Neutrophil (primary cell): ENCODE measurements around the gene SLC13A3.

Experiments used
- H3K27ac ChIP-seq: fragments of 200-600 bp; sonication (generic); 2 replicates; pipeline ENCODE4 v1.5.1; 2016; ENCODE audit warnings: mild to moderate bottlenecking, moderate library complexity
- H3K27me3 ChIP-seq: fragments of 200-600 bp; sonication (generic); 2 replicates; pipeline ENCODE4 v1.6.0; 2016; ENCODE audit warnings: mild to moderate bottlenecking
- H3K36me3 ChIP-seq: fragments of 200-600 bp; sonication (generic); 2 replicates; pipeline ENCODE4 v1.5.1; 2017
- H3K4me1 ChIP-seq, 2 experiments: fragments of 200-600 bp in 1 of 2; sonication (generic) in 1 of 2; 1 replicate in 1 of 2; 2 replicates in 1 of 2; pipeline versions ENCODE4 v1.5.1 to v1.6.1; 2013 to 2016; ENCODE audit warnings: low read depth in 1 of 2, low read length in 1 of 2, mild to moderate bottlenecking in 1 of 2, moderate library complexity in 1 of 2; ENCODE audit not compliant: control insufficient read depth in 1 of 2, insufficient read depth in 1 of 2
- H3K4me3 ChIP-seq, 2 experiments: fragments of 200-600 bp in 1 of 2; sonication (generic) in 1 of 2; 1 replicate in 1 of 2; 2 replicates in 1 of 2; pipeline ENCODE4 v1.5.1; 2013 to 2016; ENCODE audit warnings: low read depth in 1 of 2, low read length in 1 of 2, mild to moderate bottlenecking in 1 of 2, moderate library complexity in 1 of 2
- H3K9me3 ChIP-seq: fragments of 200-600 bp; sonication (generic); 2 replicates; pipeline ENCODE4 v1.5.1; 2016
- CTCF ChIP-seq: fragments of 200-600 bp; sonication (generic); IDR thresholded peaks from 2 replicates; pipeline ENCODE4 v1.5.1; 2016; ENCODE audit warnings: antibody characterized with exemption

Gene SLC13A3

GRCh38 chr20:46564241-46564957, 86.9 kb downstream of the SLC13A3 start:
- H3K9me3 ChIP-seq, result no peaks in the 10 kb centered on the region
- no peaks in the 10 kb centered on the region for H3K36me3 ChIP-seq
- no peak overlapping the region for H3K27ac ChIP-seq
- peaks cover 0 to 7% of the 10 kb centered on the region in 2 experiments for H3K4me1 ChIP-seq
- H3K4me3 ChIP-seq, result no peak overlapping the region
- peaks cover 9% of the 10 kb centered on the region for H3K27me3 ChIP-seq
- TF ChIP-seq CTCF, result no peak

- no peaks in the 10 kb centered on the region for H3K36me3 ChIP-seq
- H3K9me3 ChIP-seq, result no peaks in the 10 kb centered on the region
- peaks cover 9% of the 10 kb centered on the region for H3K27me3 ChIP-seq
- peaks cover 0 to 7% of the 10 kb centered on the region in 2 experiments for H3K4me1 ChIP-seq
- no peak overlapping the region for H3K4me3 ChIP-seq
- no peak for TF ChIP-seq CTCF
- H3K27ac ChIP-seq, result no peak overlapping the region
These were observed 87.4 kb downstream of the SLC13A3 start for GRCh38 chr20:46563860-46564221.

- Histone ChIP-seq H3K4me1 (peaks cover 0 to 7% of the 10 kb centered on the region in 2 experiments), H3K27ac (no peak overlapping the region), H3K36me3 (no peaks in the 10 kb centered on the region), H3K4me3 (no peak overlapping the region), H3K27me3 (peaks cover 4% of the 10 kb centered on the region), H3K9me3 (no peaks in the 10 kb centered on the region)
- no peak for TF ChIP-seq CTCF
These were observed 87.9 kb downstream of the SLC13A3 start for GRCh38 chr20:46563170-46563859.

GRCh38 chr20:46562373-46563169, 88.7 kb downstream of the SLC13A3 start:
- Histone ChIP-seq H3K27me3 (peaks cover under 1% of the 10 kb centered on the region), H3K4me1 (peaks cover 0 to 7% of the 10 kb centered on the region in 2 experiments), H3K4me3 (peak overlapping the region; percentile 30 to 46), H3K9me3 (no peaks in the 10 kb centered on the region), H3K27ac (no peak overlapping the region), H3K36me3 (no peaks in the 10 kb centered on the region)
- peak; percentile 85 for TF ChIP-seq CTCF

- Histone ChIP-seq H3K4me1 (peaks cover 0 to 7% of the 10 kb centered on the region in 2 experiments), H3K27me3 (no peaks in the 10 kb centered on the region), H3K27ac (no peak overlapping the region), H3K4me3 (peak overlapping the region; percentile 30 to 46), H3K9me3 (no peaks in the 10 kb centered on the region), H3K36me3 (no peaks in the 10 kb centered on the region)
- no peak for TF ChIP-seq CTCF
These were observed 89.3 kb downstream of the SLC13A3 start for GRCh38 chr20:46562009-46562372.
